DND-41 (cell line): Measurements from ENCODE around the gene HMGB4.

Source experiments
- ATAC-seq: fragments of 200-7000 bp; cut with Tn5 transposase; 3 replicates; pipeline ENCODE4 v1.9.1; 2021; ENCODE audit warnings: low read depth; ENCODE audit not compliant: insufficient read depth
- DNase-seq: peaks from one replicate; pipeline ENCODE4 v3.0.0-alpha.2; 2020
- H2AFZ ChIP-seq: 2 replicates; pipeline ENCODE4 v1.6.0; 2012; ENCODE audit warnings: low read depth, low read length
- H3K27ac ChIP-seq: 2 replicates; pipeline ENCODE4 v1.5.1; 2012; ENCODE audit warnings: low read length, inconsistent platforms
- H3K27me3 ChIP-seq: fragments of 200-600 bp; sonication (generic); 2 replicates; pipeline ENCODE4 v1.6.0; 2012; ENCODE audit warnings: low read length, mild to moderate bottlenecking, inconsistent platforms; ENCODE audit not compliant: insufficient read depth, poor library complexity
- H3K36me3 ChIP-seq: 2 replicates; pipeline ENCODE4 v1.5.1; 2012; ENCODE audit warnings: low read length, inconsistent platforms; ENCODE audit not compliant: insufficient read depth
- H3K4me1 ChIP-seq: 2 replicates; pipeline ENCODE4 v1.5.1; 2012; ENCODE audit warnings: mild to moderate bottlenecking, low read length; ENCODE audit not compliant: insufficient read depth
- H3K4me2 ChIP-seq: 2 replicates; pipeline ENCODE4 v1.6.0; 2012; ENCODE audit warnings: mild to moderate bottlenecking, moderate library complexity, low read length, inconsistent platforms; ENCODE audit not compliant: insufficient read depth
- H3K4me3 ChIP-seq, 2 experiments: fragments of 200-600 bp in 1 of 2; shearing (Covaris generic) in 1 of 2; 2 replicates each; pipeline ENCODE4 v1.5.1; 2012 to 2016; ENCODE audit warnings: inconsistent platforms in 2 of 2, low read length in 2 of 2, mild to moderate bottlenecking in 2 of 2, low read depth in 1 of 2, moderate library complexity in 1 of 2
- H3K79me2 ChIP-seq: 2 replicates; pipeline ENCODE4 v1.6.0; 2012; ENCODE audit warnings: low read length, inconsistent platforms; ENCODE audit not compliant: insufficient read depth
- H3K9ac ChIP-seq: 2 replicates; pipeline ENCODE4 v1.6.0; 2012; ENCODE audit warnings: low read depth, mild to moderate bottlenecking, inconsistent platforms, low read length, moderate library complexity
- H3K9me3 ChIP-seq: 2 replicates; pipeline ENCODE4 v1.5.1; 2012; ENCODE audit warnings: low read length, moderate library complexity, mild to moderate bottlenecking, inconsistent platforms; ENCODE audit not compliant: insufficient read depth, severe bottlenecking
- H4K20me1 ChIP-seq: 2 replicates; pipeline ENCODE4 v1.6.0; 2012; ENCODE audit warnings: low read length; ENCODE audit not compliant: insufficient read depth
- CTCF ChIP-seq: IDR thresholded peaks from 2 replicates; pipeline ENCODE4 v1.5.1; 2012; ENCODE audit warnings: borderline replicate concordance, low read length, moderate library complexity, mild to moderate bottlenecking; ENCODE audit not compliant: poor library complexity, severe bottlenecking; ENCODE audit errors: extremely low read depth
- EZH2 ChIP-seq: IDR thresholded peaks from 3 replicates; pipeline ENCODE4 v1.6.1; 2012; ENCODE audit warnings: borderline replicate concordance, low read depth, mild to moderate bottlenecking, moderate library complexity, low read length, inconsistent platforms; ENCODE audit not compliant: severe bottlenecking

HMGB4 gene

GRCh38 chr1:33897092-33897725 is 33.3 kb downstream of the HMGB4 start:
- H3K27ac ChIP-seq: no peak overlapping the region
- H3K4me2 ChIP-seq: no peak overlapping the region
- no peak overlapping the region for H2AFZ ChIP-seq
- H4K20me1 ChIP-seq: no peaks in the 10 kb centered on the region
- H3K27me3 ChIP-seq: peaks cover 7% of the 10 kb centered on the region
- H3K9ac ChIP-seq: no peak overlapping the region
- no peaks in the 10 kb centered on the region for H3K9me3 ChIP-seq
- ATAC-seq (no peak), DNase-seq (no peak)
- H3K36me3 ChIP-seq: no peaks in the 10 kb centered on the region
- H3K79me2 ChIP-seq: no peaks in the 10 kb centered on the region
- no peak overlapping the region for H3K4me3 ChIP-seq
- no peak for TF ChIP-seq CTCF
- no peak for TF ChIP-seq EZH2
- H3K4me1 ChIP-seq: no peaks in the 10 kb centered on the region

GRCh38 chr1:33898406-33898805 is 34.5 kb downstream of the HMGB4 start:
- no peaks in the 10 kb centered on the region for H3K79me2 ChIP-seq
- no peaks in the 10 kb centered on the region for H3K9me3 ChIP-seq
- peaks cover 13% of the 10 kb centered on the region for H3K27me3 ChIP-seq
- H3K4me2 ChIP-seq: no peak overlapping the region
- no peak overlapping the region for H3K4me3 ChIP-seq
- H4K20me1 ChIP-seq: no peaks in the 10 kb centered on the region
- DNase-seq (no peak), ATAC-seq (no peak)
- no peaks in the 10 kb centered on the region for H3K36me3 ChIP-seq
- no peak overlapping the region for H3K9ac ChIP-seq
- no peak for TF ChIP-seq CTCF
- no peaks in the 10 kb centered on the region for H3K4me1 ChIP-seq
- no peak overlapping the region for H3K27ac ChIP-seq
- H2AFZ ChIP-seq: no peak overlapping the region

GRCh38 chr1:33898881-33899280 is 35.0 kb downstream of the HMGB4 start:
- ATAC-seq (no peak), DNase-seq (no peak)
- Histone ChIP-seq H2AFZ (no peak overlapping the region), H4K20me1 (no peaks in the 10 kb centered on the region), H3K27me3 (peaks cover 18% of the 10 kb centered on the region), H3K27ac (no peak overlapping the region), H3K4me3 (no peak overlapping the region), H3K9me3 (no peaks in the 10 kb centered on the region), H3K4me1 (no peaks in the 10 kb centered on the region), H3K36me3 (no peaks in the 10 kb centered on the region), H3K79me2 (no peaks in the 10 kb centered on the region), H3K9ac (no peak overlapping the region), H3K4me2 (no peak overlapping the region)
- TF ChIP-seq EZH2: no peak
- no peak for TF ChIP-seq CTCF

GRCh38 chr1:33899746-33900145 is 35.9 kb downstream of the HMGB4 start:
- Histone ChIP-seq H2AFZ (no peak overlapping the region), H3K4me1 (no peaks in the 10 kb centered on the region), H3K4me3 (no peak overlapping the region), H4K20me1 (no peaks in the 10 kb centered on the region), H3K27me3 (peaks cover 18% of the 10 kb centered on the region), H3K79me2 (no peaks in the 10 kb centered on the region), H3K27ac (no peak overlapping the region), H3K9ac (no peak overlapping the region), H3K36me3 (no peaks in the 10 kb centered on the region), H3K9me3 (no peaks in the 10 kb centered on the region), H3K4me2 (no peak overlapping the region)
- TF ChIP-seq CTCF: no peak
- TF ChIP-seq EZH2: no peak
- ATAC-seq (no peak), DNase-seq (no peak)
